CD4-positive, alpha-beta T cell treated with Interleukin-4 for 1 hour (primary cell): ENCODE results near the gene LRSAM1.

Source experiments
- DNase-seq, 2 donors: peaks; one replicate each; pipeline ENCODE4 v3.0.0-alpha.2; 2020 to 2022

LRSAM1 gene

DNA sequence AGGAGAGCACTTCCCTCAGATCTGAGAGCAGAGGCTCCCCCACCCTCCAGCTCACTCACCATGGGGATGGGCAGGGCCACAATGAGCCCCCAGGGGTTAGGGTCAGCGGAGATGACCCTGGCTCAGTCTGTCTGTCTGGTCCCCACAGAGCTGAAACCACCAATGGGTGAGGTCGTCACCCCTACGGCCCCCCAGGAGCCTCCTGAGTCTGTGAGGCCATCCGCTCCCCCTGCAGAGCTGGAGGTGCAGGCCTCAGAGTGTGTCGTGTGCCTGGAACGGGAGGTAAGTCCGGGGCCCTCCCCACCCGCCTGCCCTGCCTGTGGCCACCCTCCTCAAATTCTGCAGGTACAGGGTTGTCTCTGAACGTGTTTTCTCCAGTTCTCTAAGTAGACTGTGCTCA, 49.6 kb downstream of the LRSAM1 start:
- no peak for DNase-seq

- DNase-seq: no peak
Measured at GRCh38 chr9:127501821-127502343, 50.6 kb downstream of the LRSAM1 start.

GRCh38 chr9:127502706-127503378, 51.5 kb downstream of the LRSAM1 start:
- DNase-seq: no peak

GRCh38 chr9:127503379-127503921, 52.1 kb downstream of the LRSAM1 start:
- DNase-seq: no peak

- DNase-seq: peak; percentile 79 to 82
Measured at GRCh38 chr9:127503947-127504886, 52.9 kb downstream of the LRSAM1 start.

DNA sequence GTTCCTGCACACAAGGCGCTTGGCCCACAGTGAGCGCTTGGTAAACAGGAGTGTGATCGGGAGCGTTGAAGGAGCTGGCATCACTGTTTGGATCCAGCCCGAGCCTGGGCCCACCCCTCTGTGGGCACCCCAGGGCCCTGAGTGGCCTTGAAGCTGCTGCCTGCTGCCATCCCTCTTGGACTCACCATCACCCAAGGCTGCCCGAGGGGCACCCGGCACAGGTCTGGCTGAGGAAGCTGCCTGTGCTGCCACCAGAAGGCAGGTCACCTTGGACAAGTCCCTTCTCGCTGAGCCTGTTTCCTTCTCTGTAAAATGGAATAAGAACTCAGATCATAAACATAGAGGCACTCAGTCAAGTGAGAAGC, 53.6 kb downstream of the LRSAM1 start:
- DNase-seq: no peak

DNA sequence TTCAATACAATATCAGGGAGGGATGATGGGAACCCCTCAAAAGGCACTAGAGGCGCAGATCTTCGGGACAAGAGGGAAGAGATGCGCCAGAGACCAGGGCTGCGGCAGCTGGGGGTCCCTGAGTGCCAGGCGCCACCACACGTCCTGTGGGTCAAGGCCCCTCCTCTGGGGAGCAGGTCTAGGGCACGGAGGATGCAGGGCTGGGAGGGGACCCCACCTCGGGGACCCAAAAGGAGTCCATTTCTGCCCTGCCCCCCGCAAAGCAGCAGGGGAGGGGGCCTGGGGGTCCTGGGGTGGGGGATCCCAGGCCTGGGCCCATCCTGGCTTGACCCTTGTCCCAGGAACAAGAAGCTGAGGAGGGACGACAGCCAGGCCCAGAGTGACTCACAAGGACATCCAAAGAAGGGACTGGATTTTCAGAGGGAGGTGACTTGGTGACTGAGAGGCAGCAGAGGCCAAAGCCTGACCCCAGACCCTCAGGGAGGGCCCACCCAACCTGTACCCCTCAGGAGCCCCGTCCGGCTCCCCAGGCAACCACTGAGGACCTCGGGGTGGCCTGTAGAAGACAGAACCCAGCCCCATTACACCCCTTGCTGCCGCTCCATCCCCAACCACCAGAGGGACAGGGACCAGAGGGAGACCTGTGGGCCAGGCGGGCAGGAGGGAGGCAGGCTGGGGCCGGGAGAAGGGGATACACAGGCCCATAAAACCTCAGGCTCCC, 54.2 kb downstream of the LRSAM1 start:
- peak in 1 of 2 donors; percentile 24 for DNase-seq

- DNase-seq: no peak
Measured at GRCh38 chr9:127506117-127506813, 55.0 kb downstream of the LRSAM1 start.

DNA sequence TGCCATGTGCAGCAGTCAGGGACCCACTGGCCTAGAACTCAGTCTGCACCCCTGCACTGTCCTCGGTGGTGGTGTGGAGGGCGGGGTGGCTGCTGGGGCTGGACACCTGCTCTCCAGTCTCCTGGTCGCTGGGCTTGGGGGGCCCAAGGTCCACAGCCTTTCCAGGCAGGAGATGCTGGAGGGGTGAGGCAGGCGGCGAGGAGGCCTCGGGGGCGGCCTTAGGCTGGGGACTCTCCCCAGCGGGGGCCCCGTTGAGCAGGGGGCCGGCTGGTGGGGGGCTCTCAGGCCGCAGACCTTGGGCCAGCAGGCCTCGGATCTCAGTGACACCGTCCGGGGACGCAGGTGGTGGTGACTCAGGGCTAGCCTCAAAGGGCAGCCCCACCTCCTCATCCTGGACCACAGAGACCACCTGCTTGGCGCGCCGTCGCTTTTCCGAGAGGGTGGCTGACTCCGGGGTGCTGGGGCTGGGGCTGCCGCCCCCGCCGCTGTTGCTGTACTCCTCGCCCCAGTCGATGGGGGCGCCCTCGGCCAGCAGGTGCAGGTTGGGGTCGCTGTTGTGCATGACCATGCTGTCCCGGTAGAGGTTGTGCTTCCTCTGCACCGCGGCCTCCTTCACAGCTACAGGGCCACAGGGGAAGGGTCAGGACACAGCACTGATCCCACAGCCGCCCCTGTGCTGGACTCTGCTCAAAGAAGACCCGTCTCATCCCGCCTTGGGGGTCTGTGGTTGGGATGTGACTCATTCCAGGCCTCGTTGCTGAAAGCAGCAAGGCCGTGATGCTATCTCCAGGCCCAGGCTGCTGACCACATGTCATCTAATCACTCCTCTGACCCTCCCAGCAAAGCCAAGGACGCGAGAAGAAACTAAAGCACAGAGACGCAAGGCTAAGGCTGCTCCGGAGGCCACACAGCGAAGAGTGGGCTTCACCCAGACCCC, 55.8 kb downstream of the LRSAM1 start:
- no peak for DNase-seq

- no peak for DNase-seq
Measured at GRCh38 chr9:127507751-127508648, 56.7 kb downstream of the LRSAM1 start.

DNA sequence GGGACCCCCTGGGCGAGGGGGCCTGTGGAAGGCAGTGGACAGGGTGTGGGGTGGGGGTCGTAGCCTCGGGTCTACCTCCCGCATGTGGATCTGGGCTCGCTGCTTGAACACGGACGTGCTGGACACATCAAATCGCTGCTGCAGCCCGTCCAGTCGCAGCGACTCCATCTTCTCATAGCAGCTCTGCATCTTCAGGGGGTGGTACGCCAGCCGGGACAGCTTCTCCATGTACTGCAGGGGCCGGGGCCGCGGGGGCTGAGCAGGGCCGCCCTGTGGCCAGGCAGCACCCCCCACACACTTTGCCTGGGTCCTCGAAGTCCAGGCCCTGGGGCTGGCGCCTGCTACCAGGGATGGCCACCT, 57.6 kb downstream of the LRSAM1 start:
- no peak for DNase-seq

DNA sequence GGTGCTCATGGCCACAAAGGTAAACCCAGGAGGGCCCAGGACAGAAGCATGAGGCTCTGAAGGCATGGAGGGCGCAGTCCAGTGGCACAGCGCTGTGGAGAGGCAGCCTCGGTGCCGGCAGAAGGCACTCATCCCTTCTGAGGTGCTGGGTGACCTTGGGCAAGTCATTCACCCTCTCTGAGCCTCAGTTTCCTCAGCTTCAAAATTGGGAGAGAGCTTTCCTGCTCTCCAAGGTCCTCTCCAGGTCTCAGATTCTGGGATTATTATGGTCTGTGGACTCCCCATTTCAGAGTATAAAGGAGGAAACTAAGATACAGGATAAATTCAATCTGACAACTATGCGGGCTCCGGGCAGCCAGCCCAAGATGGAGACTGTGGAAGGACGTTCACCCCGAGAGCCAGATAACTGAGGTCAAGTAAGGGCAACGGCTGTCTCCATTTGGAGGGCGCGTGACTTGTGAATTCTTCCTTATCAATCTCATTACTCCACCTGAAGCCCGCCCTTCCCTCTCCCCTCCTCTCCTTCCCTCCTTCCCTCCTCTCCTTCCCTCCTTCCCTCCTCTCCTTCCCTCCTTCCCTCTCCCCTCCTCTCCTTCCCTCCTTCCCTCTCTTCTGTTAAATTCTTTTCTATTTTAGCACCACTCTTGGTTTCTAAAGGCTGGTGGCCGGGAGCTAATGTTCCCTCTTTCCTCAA, 58.1 kb downstream of the LRSAM1 start:
- DNase-seq: no peak

GRCh38 chr9:127509955-127510299, 58.6 kb downstream of the LRSAM1 start:
- DNase-seq: no peak

GRCh38 chr9:127514468-127514867, 63.2 kb downstream of the LRSAM1 start:
- no peak for DNase-seq

GRCh38 chr9:127516835-127517607, 65.7 kb downstream of the LRSAM1 start:
- DNase-seq: no peak

DNA sequence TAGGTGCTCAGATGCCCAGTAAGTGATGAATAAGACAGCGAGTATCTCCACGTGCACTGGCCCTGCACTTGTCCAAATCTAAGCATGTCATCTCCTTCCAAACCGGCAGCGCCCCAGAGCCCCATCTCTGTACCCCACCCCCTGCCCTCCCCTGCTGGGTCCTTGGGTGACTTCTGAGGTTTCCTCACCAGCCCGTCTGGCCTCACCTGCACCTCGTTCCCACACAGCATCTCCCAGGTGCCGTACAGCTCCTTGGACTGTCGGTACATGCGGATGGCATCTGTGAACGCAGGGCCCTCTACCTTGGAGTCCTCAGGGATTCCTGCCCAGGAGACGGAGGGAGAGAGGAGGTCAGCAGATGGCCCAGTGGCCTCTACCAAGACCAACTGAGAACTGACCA, 66.3 kb downstream of the LRSAM1 start:
- DNase-seq: no peak

DNA sequence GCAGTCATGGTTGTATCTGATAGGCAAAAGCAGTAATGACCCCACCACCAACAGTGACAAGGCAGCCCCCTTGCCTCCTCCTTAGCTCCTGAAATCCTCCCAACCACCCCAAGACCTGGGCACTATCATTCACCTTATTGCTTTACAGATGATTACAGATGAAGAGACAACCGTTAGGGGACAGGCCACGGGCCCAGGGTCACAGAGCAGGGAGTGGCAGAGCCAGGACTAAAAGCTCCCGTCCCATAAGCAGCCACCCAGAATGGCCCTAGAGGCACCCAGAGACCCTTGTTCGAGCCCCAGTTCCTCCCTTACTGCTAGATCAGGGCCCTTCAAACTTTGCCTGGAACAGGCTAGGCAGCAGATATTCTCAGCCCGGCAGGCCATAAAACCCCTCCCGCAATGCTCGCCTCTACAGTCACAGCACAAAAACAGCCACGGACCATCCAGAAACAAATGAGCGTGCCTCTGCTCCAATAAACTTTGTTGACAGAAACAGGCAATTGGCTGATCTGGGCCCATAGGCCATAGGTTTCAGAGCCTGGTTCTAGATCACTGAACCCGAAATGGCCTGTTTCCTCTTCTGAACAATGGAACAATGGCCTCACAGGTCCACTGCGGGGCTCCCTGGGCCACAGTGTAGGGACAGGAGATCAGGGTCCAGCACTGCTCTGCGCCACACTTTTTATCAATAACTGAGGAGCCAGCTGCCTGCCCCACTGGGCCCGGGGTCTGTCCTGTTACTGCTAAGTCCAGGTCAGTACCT, 67.0 kb downstream of the LRSAM1 start:
- no peak for DNase-seq
